Activated T-cell treated with anti-CD3 and anti-CD28 coated beads for 48 hours (primary cell): Measurements from ENCODE around the gene PRRX2.
"Not testable (repeated sequence)": the region's sequence is repeated elsewhere in the genome, so short reads cannot be mapped to it uniquely, and the experiment has no call there.

Source experiments
- DNase-seq: peaks from one replicate; pipeline ENCODE4 v3.0.0-alpha.2; 2020; ENCODE audit warnings: low read depth

PRRX2 gene

GRCh38 chr9:129761293-129761900, 96.0 kb downstream of the PRRX2 start:
- no peak for DNase-seq

- DNase-seq = no peak
Measured at GRCh38 chr9:129761901-129762369, 96.5 kb downstream of the PRRX2 start.

- DNase-seq = not testable (repeated sequence)
Measured at GRCh38 chr9:129762370-129762984, 97.0 kb downstream of the PRRX2 start.

- no peak for DNase-seq
Measured at GRCh38 chr9:129762985-129763926, 97.8 kb downstream of the PRRX2 start.

GRCh38 chr9:129765764-129766317, 100.4 kb downstream of the PRRX2 start:
- DNase-seq = no peak

GRCh38 chr9:129768486-129768885, 103.0 kb downstream of the PRRX2 start:
- no peak for DNase-seq

GRCh38 chr9:129769669-129770068, 104.2 kb downstream of the PRRX2 start:
- DNase-seq = no peak

- no peak for DNase-seq
Measured at GRCh38 chr9:129770741-129771140, 105.3 kb downstream of the PRRX2 start.
